GM18861 (cell line): ENCODE results near the gene ZNF653.
A peak's percentile ranks its signal among the peaks of the same experiment; 100 is the strongest.
"Not testable (repeated sequence)": the region's sequence is repeated elsewhere in the genome, so short reads cannot be mapped to it uniquely, and the experiment has no call there.

Experiments used
- ATAC-seq: cut with Tn5 transposase; IDR thresholded peaks from one replicate; pipeline ENCODE4 v1.9.1; 2021; ENCODE audit not compliant: unreplicated experiment

ZNF653 gene

DNA sequence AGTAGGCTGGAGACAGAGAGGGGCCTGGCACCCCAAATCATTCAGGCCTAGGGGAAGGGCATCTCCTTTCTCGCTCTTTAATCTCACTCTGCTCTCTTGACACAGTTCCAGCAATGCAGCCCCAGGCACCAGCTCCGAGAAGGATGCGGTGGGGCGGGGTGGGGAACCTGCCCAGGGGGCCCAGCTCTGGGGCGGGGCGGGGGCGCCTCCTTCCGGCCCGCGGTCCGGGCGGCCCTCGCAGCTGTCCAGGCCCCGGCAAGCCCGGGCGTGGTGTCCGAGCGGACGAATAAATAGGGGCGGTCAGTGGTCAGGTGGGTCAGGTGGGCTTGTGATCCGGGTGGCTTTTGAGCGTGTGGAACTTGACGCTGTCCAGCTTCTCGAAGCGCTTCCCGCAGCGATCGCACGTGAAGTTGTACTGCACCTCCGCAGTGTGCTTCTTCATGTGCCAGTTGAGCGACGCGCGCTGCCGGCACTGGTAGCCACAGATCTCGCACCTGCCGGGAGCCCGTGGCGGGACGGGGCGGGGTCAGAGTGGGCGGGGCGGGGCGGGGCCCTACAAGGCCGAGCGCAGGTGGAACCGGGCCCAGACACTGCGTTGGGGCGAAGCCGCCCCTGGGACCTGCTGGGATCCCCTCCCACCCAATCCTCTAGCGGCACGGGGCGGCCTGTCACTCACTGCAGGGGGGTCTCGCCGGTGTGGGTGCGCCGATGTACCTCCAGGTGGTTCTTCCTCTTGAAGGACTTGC is 22.1 kb downstream of the ZNF653 start:
- ATAC-seq = no peak

- ATAC-seq = peak; percentile 51
Observed at GRCh38 chr19:11482384-11483050, 23.1 kb downstream of the ZNF653 start.

DNA sequence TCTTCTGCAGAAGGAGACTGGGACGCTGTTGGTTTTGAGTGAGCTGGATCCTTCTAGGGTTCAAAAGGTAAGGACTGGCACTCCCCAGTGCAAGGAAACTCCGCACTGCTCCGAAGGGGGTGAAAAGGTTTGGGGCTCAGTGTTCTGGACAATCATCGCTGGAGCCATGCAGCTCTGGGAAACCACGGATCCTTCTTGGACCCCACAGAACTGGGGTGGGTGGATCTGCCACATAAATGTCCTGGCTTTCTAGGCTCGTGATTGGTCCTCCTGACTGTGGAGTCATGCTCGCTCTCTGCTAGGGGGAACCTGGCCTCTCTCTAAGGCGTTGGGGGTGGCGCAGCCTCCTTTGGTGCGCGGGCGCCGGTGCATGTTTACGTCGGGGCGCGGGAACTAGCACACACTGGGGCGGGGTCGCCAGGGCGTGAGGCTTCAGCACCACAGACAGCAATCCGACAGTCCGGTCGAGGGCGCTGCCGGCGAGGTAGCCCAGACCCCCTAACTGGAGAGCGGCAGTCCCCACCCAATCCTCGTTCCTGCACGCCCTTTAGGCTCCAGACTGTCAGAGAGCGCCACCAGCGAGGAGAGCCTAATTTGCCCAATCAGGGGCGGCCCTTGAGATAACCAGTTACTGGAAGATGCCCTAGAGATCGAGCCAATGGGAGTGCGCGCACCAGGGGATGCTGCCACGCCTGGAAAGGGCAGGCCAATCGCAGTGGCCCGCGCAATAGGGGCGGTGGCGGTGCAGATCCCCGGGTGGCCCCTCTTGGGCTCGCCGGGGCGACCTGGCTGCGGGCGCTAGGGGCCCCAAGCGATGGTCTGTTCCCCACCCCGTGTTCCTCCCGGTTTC is 23.9 kb downstream of the ZNF653 start:
- peak; percentile 63 for ATAC-seq

- no peak for ATAC-seq
Observed at GRCh38 chr19:11480715-11481533, 24.7 kb downstream of the ZNF653 start, which contains the start of gene ELAVL3. Gene ELAVL3 (minus strand): TSS chr19:11481046. CDS start chr19:11480608, 438 bp downstream.

DNA sequence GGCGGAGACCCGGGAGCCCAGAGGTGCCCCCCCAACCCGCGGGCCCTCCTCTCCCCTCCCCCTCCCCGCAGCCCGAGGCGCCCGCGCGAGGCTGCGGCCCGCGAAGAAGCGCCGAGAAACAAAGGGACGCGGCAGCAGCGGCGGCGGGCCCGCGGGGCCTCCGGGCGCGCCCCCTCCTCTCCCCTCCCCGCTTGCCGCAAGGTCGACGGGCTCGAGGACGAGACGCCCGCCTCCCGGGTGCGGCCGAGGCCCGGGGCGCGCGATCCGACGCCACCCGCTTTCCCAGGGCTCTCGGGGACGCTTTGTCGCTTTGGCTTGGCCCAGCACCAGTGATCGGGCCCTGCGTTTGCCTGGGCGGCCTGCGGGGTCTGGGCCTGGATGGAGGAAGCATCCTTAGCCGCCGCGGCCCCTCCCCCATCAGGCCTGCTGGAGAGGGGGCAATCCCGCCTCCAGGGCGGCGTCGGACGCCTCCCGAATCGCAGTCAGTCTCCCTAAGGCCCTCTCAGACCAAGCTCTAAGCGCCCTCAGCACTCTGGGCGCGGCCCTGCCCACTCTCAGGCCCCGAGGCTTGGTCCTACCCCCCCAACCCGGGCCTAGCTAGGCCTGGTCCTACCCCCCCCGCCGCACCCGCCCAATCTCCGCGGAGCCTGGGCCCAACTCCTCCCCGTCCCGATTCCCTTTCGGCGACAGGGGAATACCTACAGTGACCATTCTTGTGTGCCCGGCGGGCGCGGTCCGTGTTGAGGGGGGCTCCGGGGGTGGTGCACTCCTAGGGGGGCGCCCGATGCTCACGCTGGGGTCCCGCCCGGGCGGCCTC is 25.5 kb downstream of the ZNF653 start:
- ATAC-seq = no peak

- ATAC-seq = no peak
Observed at GRCh38 chr19:11479090-11479897, 26.3 kb downstream of the ZNF653 start.

DNA sequence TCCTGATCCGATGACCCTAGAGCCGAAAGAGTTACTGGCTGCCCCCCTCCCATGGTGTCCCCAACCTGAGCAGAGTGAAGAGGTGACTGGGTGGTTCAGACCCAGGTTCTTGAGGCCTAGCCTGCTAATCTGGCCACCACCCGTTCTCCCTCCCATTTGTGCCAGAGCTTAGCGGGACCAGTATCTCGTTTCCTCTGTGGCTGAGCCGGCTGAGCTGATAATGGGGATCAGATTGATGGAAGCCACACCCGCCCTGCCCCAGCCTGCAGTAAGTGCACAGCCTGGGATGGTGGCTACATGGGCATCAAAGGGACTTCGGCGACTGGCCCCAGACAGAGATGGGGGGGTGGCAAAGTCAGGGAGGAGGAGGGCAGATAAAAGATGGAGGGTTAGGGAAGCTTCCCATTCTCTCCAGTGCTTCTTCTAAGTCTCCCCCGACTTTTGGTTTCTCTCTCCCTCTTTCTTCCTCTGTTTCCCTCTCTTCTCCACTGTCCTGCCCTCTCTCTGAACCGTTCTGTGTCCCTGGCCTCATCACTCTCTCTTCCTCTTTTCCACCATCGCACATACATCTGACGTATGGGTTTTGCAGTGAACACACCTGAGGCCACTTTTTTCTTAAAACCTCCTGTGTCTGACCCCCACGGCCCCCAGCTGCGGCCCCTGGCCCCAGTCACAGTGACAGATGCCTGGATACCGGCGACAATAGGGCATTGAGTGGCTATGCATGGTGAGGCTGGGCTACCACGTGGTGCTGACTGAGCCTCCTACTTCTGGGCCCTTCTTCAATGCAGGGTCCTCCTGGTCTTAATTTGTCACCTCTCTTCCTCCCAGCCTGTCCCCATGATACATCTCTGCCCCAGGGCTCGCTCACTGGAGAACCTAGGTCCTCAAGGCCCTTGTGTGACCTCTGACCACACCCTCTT is 27.2 kb downstream of the ZNF653 start:
- no peak for ATAC-seq

GRCh38 chr19:11475861-11476260 is 29.8 kb downstream of the ZNF653 start:
- ATAC-seq = no peak

DNA sequence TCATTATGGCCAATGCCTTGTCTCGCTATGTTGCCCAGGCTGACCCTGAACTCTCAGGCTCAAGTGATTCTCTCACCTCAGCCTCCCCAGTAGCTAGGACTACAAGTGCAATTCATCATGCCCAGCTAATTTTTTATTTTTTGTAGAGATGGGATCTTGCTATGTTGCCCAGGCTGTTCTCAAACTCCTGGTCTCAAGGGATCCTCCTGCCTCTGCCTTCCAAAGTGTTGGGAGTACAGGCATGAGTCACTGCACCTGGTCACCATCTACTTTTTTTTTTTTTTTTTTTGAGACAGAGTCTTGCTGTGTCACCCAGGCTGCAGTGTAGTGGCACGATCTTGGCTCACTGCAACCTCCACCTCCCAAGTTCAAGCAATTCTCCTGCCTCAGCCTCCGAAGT is 30.3 kb downstream of the ZNF653 start:
- ATAC-seq = not testable (repeated sequence)

DNA sequence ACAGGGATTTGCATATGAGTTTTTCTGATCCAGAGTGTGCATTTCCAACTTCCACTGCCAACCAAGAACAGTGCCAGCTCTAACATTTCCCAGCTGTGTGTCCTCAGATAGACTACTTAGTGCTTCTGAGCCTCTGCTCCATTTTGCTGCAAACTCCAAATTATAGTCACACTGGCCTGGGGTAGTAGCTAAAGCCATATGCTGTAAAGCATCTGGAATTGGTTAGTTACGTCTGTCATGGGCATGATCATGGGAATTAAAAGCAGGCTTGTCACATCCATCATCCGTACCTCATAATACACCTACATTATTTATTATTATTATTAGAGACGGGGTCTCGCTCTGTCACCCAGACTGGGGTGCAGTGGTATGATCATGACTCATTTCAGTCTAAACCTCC is 31.9 kb downstream of the ZNF653 start:
- no peak for ATAC-seq

GRCh38 chr19:11468266-11468845 is 37.3 kb downstream of the ZNF653 start:
- not testable (repeated sequence) for ATAC-seq

- ATAC-seq = no peak
Observed at GRCh38 chr19:11465600-11465999, 40.0 kb downstream of the ZNF653 start.

DNA sequence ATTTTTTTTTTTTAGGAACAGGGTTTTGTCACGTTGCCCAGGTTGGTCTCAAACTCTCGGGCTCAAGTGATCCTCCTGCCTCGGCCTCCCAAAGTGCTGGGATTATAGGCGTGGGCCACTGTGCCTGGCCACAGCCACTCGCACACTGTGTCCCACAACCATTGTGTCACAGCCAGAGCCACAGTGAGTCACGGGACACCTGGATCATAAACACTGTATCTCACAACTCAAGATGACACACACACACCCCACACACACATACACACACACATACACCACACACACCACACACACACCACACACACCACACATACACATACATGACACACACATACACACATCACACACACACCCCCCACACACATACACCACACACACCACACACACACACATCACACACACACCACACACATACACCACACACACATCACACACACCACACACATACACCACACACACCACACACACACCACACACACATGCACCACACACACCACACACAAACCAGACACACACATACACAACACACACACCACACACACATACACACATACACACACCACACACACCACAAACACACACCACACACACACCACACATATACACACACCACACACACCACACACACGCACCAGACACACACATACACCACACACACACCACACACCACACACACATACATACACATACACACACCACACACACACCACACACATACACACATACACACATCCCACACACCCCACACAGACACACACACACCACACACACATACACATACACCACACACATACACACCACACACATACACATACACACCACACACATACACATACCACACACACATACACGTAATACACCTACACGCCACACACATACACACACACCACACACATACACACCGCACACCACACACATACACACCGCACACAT is 41.0 kb downstream of the ZNF653 start:
- no peak for ATAC-seq

DNA sequence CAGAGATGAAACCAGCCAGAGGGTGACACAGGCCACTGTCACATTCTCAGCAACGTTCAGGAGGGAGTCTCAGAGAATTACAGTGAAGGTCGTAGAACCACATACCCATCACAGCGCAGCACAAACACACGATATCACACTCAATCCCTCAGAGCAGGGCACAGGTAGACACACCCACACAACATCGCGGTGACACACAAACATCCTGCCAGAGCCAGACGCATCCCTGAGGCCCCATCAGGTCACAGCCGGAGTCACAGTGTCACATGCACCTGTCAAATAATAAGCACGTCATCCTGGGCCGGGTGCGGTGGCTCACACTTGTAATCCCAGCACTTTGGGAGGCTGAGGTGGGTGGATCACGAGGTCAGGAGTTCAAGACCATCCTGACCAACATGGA is 42.2 kb downstream of the ZNF653 start:
- ATAC-seq = no peak

- ATAC-seq = no peak
Observed at GRCh38 chr19:11461453-11461852, 44.2 kb downstream of the ZNF653 start.

DNA sequence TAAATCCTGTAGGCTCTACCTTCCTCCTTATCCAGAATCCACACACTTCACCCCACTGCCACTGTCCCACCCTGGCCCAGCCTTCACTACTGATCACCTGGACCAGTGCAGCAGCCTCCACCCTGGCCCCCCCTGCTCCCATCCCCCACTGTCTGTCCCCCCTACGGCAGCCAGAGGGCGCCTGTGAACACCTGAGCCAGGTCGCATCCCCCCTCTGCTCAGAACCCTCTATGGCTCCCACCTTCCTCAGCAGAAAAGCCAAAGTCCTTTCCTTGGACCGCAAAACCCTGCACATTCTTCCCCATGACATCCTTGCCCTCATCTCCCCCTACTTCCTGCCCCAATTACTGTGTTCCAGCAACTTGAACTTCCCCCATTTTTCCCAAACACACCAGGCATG is 45.4 kb downstream of the ZNF653 start:
- no peak for ATAC-seq

GRCh38 chr19:11458912-11459311 is 46.7 kb downstream of the ZNF653 start:
- not testable (repeated sequence) for ATAC-seq
